Stimulated activated CD4-positive, alpha-beta T cell treated with anti-CD3 and anti-CD28 coated beads, Interleukin-2, amount 100 ng/mL, for 24 hours (primary cell): ENCODE results near the gene RHOF.
A peak's percentile ranks its signal among the peaks of the same experiment; 100 is the strongest.
"Not testable (repeated sequence)": the region's sequence is repeated elsewhere in the genome, so short reads cannot be mapped to it uniquely, and the experiment has no call there.

Source experiments
- DNase-seq, 2 donors: peaks; one replicate each; pipeline ENCODE4 v3.0.0-alpha.2; 2020

RHOF gene

DNA sequence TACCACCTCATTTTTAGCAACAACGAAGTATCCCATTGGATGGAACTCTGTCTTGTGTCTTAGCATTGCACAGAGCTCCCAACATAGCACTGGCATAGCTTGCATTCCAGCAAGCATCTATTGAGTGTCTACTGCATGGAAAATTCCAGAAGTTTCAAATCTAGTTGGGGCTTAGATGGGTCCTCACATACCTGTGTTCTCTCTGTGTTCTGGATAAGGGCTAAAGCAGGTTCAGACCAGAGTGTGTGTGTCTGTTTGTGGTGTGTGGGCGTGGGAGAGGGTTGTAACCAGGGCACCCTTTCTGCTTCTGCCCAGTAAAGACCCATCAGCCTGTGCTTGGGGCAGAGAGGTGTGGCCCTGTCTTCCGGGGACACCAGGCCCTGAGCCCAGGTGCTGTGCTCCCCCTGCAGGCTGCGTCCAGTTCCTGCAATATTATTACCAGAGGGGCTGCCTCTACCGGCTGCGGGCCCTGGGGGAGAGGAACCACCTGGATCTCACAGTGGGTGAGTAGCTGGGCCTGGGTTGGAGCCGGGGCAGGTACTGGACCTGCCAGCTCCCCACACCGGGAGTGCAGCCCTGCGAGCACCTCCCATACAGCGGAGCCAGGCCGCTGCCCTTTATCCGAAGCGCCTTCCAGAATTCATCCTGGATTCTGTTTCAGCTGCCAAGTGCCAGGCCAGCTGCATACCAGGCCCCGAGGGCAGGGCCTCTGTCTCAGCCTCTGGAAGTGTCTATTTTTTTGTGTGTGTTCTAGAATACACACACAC, 20.3 kb downstream of the RHOF start:
- peak; percentile 82 to 85 for DNase-seq

DNA sequence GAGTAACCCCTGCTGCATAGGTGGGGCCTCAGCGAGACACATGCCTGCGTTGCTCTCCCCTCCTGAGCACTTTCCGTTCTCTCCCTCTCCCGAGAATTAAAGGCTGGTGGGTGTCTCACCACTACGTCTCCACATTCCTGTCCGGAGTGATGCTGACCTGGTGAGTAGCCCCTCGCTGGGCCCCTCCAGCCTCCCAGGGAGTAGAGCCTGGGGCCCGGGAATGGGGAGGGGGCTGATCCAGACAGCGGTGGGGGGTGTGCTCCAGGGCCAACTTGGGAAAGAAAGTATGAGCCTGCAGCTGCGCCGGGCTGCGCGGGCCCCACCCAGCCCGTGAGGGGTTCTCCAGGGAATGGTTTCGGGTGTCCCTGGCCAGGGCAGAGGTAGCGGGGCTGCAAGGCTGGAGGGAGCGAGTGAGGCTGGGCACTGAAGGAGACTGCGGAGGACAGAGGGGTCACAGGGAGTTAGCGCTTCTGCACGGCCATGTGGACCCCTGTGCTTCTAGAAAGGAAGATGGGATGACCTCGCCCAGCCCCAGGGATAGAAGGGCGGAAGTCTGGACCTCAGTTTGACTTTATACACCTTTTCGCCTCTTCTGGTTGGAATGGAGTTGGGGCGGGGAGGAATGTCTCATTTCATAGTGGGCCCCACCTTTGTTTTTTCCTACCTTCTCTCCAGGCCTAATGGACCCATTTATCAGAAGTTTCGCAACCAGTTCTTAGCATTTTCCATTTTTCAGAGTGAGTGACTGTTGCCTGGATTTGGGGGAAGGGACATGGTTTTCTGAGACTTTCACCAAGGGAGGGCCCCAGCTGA, 22.5 kb downstream of the RHOF start:
- no peak for DNase-seq

DNA sequence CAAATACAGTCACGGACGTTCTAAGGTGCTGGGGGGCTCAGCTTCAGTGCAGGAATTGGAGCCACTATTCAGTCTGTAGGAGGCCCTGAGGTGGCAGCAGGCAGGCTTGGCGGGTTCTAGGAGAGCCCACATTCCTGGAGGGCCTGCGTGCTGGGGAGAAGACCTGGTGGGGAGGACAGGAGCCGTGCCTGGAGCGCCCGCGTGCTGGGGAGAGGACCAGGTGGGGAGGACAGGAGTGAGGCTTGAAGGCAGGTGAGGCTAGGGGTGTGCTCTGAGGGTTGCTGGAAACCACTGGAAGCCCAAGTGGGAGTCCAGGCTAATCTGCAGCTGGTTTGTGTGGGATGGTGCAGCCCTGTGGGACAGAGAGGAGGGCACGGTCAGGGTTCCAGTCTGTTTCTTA, 23.1 kb downstream of the RHOF start:
- no peak for DNase-seq

DNA sequence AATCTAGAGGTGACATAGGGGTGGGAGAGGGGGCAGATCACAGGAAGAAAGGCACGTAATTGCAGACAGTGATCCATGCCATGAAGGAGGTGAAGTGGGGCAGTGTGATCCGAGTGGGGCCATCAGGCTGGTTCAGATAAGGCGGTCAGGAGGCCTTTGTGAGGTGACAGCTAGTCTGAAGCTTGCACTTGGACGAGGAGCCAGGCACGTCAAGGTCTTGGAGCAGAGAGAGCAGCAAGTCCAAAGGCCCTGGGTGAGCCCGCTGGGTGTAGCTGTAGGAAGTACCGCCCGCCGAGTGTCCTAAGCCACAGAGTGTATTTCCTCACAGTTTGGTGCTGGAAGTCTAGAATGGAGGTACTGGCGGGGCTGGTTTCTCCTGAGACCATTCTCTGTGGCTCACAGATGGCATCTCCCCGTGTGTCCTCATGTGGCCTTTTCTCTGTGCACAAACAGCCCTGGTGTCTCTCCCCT, 23.6 kb downstream of the RHOF start:
- DNase-seq = no peak

DNA sequence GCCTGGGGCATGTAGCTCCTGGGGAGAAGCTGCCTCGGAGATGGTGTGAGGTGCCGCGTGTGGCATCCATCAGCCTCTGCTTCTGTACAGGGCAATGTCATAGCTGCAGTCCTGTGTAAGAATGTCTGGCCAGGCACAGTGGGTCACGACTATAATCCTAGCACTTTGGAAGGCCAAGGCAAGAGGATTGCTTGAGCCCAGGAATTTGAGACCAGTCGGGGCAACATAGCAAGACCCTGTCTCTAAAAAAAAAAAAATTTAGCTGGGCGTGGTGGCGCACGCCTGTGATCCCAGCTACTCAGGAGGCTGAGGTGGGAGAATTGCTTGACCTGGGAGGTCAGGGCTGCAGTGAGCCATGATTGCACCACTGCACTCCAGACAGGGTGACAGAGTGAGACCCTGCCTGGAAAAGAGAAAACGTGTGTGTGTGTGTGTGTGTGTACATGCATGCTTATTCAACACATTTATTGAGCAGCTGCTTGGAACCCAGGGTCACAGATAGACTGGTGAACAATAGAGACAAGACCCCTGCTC, 24.1 kb downstream of the RHOF start:
- no peak for DNase-seq

DNA sequence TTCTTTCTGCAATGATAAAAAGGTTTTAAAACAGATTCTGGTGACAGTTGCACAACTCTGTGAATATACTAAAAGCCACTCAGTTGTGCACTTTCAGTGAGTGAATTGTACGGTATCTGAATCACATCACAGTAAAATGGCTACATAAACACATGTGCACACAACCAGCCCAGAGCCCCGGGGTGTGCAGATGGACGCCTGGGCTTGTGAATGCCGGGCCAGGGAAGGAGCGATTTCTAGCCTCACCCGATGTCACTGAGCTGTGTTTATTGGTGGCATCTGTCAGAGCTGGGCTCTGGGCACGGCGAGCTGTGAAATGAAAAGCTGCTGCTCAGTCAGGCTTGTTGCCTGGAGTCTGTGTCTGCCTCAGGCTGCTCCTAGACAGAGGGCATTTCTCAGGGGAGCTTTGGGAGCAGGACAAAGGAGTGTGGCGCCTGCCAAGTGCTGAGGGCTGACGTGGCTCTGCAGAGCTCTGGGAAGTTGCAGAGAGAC, 25.9 kb downstream of the RHOF start:
- DNase-seq = no peak

DNA sequence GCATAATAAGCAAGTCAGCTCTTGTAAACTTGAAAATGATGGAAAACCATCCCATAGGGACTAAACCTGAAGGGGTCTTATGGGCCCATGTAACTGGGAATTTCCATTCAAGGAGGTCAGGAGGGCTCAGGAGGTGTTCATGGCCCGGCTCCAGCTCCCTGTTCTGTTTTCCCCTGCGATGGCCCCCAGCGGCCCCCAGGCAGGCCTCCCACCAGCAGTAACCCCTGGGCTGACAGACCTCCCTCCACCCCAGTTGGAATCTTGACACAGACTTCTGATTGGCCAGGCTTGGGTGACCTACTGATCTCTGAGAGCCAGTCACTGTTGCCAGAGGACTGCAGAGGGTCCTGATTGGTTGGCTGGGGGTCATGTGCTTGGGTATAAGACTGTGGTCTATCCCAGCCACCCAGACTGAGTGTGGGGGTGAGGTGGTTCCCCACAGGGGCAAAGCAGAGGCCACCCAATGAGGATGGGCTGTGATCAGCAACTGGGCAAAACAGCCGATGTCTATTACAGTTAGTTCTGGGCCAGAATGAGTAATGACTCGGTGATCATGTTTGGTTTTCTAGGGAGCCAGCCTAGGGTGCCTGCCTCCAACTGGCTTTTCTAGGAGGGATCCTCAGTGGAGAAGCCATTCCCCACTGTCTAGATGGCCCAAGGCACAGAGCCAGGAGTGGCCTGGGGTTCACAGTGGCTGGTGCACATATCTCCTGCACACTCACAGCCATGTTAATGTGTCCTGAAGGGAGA, 27.0 kb downstream of the RHOF start:
- no peak for DNase-seq

DNA sequence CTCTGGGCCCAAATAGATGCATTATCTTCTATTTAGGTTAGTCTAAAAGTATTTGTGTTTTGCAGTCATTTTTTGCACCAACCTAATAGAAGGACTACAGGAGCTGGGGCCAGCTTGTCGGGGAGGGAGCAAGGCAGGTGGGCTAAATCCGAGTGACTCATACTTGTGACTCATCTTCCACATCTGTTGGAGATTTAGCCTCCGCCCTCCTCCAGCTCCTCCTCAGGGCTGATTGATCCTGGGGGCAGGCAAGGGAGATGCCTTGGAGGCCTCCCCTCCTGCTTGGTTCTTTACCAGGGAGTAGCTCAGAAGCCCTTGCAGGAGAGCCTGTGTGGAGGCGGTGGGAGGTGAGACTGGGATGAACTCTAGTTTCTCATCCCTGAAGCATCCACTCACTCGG, 27.9 kb downstream of the RHOF start:
- no peak for DNase-seq

DNA sequence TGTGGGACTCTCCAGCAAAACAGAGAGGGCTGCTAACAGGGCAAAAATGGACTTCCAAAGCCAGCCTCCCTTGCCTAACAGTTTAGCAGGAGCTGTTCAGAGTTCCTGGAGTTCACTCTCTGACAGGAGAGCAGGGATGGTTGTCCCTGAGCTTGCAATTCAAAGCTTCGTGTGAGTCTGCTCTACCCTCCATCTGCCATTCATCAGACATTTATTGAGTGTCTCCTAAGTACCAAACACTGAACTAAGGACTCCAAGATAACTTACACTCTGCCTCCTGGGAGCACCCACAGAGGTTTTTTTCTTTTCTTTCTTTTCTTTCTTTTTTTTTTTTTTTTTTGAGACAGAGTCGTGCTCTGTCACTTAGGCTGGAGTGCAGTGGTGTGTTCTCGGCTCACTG, 28.7 kb downstream of the RHOF start:
- DNase-seq = no peak

DNA sequence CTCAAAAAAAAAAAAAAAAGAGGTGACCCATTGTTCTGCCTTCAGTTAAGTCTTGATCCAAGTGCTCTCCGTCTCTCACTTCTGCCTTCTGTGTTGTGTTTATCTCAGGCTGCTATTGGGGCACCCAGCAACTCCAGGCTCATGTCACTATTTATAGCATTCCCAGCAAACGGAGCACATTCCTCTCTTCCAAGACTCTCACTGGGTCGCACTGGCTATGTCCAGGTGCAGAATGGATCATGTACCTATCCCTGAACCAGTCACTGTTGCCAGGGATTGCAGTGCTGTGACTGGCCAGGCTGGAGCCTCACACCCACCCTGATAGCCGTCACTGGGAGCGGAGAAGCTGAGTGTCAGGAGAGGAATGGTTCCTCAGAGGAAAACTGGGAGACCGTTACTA, 31.2 kb downstream of the RHOF start:
- no peak for DNase-seq

DNA sequence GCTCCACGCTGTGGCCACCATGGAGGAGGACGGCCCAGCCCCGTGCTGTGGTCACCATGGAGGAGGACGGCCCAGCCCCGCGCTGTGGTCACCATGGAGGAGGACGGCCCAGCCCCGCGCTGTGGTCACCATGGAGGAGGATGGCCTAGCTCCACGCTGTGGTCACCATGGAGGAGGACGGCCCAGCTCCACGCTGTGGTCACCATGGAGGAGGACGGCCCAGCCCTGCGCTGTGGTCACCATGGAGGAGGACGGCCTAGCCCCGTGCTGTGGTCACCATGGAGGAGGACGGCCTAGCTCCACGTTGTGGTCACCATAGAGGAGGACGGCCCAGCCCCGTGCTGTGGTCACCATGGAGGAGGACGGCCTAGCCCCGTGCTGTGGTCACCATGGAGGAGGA, 35.0 kb downstream of the RHOF start:
- DNase-seq = not testable (repeated sequence)

DNA sequence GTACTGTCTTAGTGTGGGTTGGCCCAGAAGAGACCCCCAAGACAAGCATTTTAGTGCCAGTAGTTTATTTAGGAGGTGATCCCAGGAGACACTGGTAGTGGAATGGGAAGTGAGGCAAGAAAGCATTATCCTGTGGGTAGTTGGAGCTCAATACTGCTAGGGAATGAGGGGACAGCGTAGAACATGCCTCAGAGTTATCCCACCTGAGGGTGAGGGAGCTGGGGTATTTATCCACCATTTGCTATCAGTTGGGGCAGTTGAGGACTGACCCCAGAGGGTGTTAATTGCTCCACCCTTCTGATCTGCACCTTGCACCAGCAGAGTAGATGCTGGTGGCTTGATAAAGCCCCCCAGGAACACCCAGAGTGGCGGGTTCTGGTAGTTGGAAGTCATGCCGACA, 37.9 kb downstream of the RHOF start:
- DNase-seq = no peak

DNA sequence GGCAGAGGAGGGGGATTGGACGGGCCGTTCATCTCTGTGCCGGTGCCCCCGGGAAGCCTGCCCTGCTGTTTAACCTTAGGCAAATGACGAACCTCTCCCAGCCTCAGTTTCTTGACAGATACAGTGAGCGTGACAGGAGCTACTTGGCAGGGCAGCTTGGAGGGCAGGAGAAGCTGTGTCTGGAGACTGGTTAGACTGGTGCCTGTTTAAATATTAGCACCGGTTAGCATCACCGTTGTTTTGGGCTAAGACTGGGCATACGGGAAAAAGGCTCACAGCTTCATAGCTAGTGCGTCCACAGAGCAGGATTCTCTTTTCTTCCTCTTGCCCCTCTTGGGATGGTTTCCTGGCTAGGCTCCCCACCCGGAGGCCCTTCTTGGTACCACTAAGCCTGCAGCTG, 38.7 kb downstream of the RHOF start:
- no peak for DNase-seq

DNA sequence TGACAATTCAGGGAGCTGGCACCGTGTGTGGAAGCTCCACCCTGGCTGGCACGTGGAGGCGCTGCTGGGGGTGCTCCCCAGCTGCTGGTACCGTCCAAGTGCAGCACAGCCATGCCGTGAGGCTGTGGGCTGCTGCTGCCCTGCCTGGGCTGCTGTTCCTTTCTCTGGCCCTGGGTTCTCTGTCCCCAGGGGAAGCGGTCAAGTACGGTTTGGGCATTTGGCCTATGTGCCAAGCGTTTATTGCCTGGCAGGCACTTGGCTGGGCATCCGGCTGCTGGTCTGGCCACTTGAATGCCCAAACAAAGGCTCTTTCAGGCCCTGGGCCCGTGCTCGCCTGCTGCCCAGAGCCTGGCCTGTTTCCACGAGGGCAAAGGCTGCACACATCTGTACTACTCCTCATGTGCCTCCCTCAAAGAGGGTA, 39.6 kb downstream of the RHOF start:
- no peak for DNase-seq

DNA sequence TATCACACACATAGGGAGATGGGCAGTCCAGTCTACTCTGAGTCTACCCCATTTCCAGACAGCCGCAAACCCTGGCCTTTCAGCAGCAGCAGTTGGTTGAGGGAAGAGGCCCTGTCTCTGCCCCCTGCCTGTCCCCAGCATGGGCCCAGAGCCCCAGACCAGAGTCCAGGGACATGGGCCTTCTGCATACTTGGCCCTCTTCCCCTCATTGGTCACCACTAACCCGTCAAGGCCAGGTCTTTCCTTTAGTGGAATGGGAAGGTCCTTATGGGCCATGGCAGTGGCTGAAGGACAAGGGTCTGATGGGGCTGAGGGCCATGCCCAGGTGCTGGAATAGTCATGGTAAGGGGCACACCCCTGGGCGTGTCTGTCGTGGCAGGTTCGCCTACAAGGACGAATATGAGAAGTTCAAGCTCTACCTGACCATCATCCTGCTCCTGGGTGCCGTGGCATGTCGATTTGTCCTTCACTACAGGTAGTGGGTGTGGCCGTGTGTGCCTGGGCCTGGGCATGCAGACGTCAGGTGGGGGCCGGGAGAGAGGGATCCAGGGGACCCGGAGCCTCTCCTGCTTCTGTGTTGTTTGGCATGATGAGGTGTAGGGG, 41.6 kb downstream of the RHOF start:
- DNase-seq = no peak

DNA sequence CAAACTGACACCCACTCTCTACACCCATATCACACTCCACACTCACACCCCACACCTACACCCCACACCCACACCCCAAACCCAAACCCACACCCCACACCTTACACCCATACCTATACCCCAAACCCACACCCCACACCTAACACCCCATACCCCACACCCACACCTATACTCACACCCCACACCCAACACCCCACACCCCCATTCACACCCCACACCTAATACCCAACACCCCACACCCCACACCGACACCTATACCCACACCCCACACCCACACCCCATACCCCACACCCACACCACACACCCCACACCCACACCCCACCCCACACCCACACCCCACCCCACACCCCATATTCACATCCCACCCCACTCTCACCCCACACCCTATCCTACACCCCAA, 42.5 kb downstream of the RHOF start:
- DNase-seq = no peak

DNA sequence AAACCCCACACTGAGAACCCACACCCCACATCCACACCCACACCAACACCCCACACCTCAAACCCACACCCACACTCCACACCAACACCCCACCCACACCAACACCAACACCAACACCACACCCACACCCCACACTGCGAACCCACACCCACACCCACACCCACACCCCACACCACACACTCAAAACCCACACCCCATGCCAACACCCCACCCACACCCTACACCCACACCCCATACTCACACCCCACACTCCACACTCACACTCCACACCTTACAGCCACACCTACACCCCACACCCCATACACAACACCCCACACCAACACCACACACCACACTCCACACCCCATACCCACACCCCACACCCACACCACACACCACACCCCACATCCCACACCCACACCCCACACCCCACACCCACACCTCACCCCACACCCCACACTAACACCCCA, 43.0 kb downstream of the RHOF start:
- DNase-seq = no peak

DNA sequence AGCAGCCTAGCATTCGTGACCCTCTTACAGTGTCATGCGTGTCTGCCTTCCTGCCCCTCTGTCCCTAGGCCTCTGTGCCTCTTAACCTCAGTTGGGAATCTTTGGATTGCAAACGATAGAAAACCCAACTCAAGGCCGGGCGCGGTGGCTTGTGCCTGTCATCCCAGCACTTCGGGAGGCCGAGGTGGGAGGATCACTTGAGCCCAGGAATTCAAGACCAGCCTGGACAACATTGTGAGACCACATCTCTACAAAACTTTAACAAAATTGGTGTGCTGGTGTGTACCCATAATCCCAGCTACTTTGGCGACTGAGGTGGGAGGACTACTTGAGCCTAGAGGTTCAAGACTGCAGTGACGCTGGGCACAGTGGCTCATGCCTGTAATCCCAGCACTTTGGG, 44.2 kb downstream of the RHOF start:
- DNase-seq = no peak

DNA sequence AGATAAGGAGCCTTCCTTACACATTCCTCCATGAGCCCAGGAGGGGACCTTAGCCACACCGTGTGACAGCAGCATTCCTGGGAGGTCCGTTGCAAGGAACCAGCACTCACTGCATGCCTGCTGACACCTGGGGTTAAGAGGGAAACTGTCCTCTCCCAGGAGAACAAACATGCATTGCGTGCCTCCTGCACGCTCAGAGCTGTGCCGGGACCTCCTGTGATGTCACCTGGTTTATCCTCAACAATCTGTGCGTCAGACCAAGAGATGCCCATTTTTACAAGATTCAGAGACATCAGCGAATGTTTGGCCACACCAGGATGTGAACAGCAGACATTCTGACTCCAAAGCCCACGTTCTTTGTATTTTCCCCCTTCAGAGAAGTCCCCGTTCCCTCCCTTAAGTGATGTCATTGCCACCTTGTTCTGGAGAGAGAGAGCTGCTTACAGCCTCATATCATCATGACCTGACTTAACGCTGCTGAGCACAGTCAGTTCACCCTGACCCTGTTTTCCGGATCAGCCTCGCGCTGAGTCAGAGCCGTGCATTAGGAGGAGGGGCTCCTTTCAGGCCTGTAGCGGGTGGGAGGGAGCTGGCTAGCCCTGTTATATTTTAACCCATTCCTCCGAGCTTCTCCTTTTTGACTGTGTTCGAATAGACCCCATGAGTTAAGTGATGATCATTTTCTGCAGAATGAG, 44.8 kb downstream of the RHOF start:
- DNase-seq = no peak

DNA sequence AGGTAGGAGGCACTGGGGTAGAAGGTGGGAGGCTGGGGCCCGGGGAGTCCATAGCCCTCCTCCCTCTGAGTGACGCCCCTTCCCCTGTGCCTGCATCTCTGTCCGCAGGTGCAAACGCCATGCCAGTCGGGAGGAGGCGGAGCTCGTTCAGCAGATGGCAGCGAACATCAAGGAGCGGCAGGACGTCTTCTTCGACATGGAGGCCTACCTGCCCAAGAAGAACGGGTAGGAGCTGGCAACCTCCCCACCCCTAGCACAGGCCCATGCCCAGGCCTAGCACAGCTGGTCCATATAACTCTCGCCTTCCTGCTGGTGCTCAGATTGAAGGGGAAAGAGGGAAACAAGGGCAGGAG, 45.3 kb downstream of the RHOF start:
- no peak for DNase-seq

DNA sequence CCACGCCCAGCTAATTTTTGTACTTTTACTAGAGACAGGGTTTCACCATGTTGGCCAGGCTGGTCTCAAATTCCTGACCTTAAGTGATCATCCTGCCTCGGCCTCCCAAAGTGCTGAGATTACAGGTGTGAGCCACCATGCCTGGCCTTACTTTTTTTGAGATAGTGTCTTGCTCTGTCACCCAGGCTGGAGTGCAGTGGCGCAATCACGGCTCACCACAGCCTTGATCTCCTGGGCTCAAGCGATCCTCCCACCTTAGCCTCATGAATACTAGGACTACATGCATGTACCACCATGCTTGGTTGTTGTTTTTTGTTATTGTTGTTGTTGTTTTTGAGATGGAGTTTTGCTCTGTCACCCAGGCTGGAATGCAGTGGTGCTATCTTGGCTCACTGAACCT, 47.9 kb downstream of the RHOF start:
- DNase-seq = not testable (repeated sequence)

DNA sequence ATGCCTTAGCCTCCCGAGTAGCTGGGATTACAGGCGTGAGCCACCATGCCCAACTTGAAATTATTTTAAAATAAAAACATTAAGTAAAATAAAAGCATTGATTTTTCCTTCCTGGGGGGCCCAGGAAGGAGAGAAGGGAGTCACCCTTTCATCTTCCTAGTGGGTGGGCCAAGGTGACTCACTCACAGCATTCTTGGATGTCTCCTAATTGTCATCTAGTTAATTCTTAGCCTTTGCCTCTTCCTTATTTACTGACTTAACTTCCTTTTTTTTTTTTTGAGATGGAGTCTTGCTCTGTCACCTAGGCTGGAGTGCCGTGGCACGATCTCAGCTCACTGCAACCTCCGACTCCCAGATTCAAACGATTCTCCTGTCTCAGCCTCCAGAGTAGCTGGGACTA, 51.7 kb downstream of the RHOF start:
- DNase-seq = no peak
